Liver (tissue), 9 donors: ENCODE results near the gene ANP32A. TPM values are rescaled to one million over a fixed set of nuclear protein-coding genes. Genes with fewer than 3 reads are reported as not detected.
"Not testable (repeated sequence)": the region's sequence is repeated elsewhere in the genome, so short reads cannot be mapped to it uniquely, and the experiment has no call there.

Experiments used
- DNase-seq: peaks from one replicate; pipeline ENCODE4 v3.0.0-alpha.2; 2017; ENCODE audit warnings: low spot score
- H3K27ac ChIP-seq, 2 donors: one replicate each; pipeline ENCODE4 v1.7.0; 2013; ENCODE audit warnings: inconsistent platforms in 2 of 2, low read length in 2 of 2, control low read depth in 1 of 2, low read depth in 1 of 2, mild to moderate bottlenecking in 1 of 2
- H3K27me3 ChIP-seq, 4 donors: one replicate each; pipeline versions ENCODE4 v1.6.1 to v1.7.0; 2013; ENCODE audit warnings: low read length in 3 of 4, inconsistent platforms in 1 of 4, mild to moderate bottlenecking in 1 of 4, moderate library complexity in 1 of 4; ENCODE audit not compliant: control insufficient read depth in 4 of 4, insufficient read depth in 4 of 4
- H3K36me3 ChIP-seq, 4 donors: one replicate each; pipeline versions ENCODE4 v1.6.1 to v1.7.0; 2013; ENCODE audit warnings: low read length in 3 of 4, mild to moderate bottlenecking in 3 of 4, low read depth in 1 of 4, moderate library complexity in 1 of 4; ENCODE audit not compliant: control insufficient read depth in 4 of 4, insufficient read depth in 3 of 4
- H3K4me1 ChIP-seq, 4 donors: one replicate each; pipeline versions ENCODE4 v1.6.1 to v1.7.0; 2013; ENCODE audit warnings: low read length in 3 of 4, mild to moderate bottlenecking in 3 of 4, moderate library complexity in 1 of 4; ENCODE audit not compliant: control insufficient read depth in 4 of 4, insufficient read depth in 4 of 4
- H3K4me3 ChIP-seq, 3 donors: one replicate each; pipeline versions ENCODE4 v1.6.1 to v1.7.0; 2013; ENCODE audit warnings: low read length in 3 of 3, control low read depth in 1 of 3, low read depth in 1 of 3, mild to moderate bottlenecking in 1 of 3
- H3K9ac ChIP-seq, 2 donors: one replicate each; pipeline ENCODE4 v1.7.0; 2013; ENCODE audit warnings: low read length in 2 of 2, mild to moderate bottlenecking in 2 of 2, moderate library complexity in 2 of 2, control low read depth in 1 of 2, low read depth in 1 of 2
- H3K9me3 ChIP-seq, 4 donors: one replicate each; pipeline versions ENCODE4 v1.6.1 to v1.7.0; 2013; ENCODE audit warnings: low read length in 3 of 4; ENCODE audit not compliant: control insufficient read depth in 4 of 4
- EGR1 ChIP-seq, 2 donors: IDR thresholded peaks; 2 replicates each; pipeline ENCODE4 v1.6.1; 2016 to 2018; ENCODE audit warnings: antibody characterized with exemption in 2 of 2, low read depth in 2 of 2
- FOXA1 ChIP-seq: IDR thresholded peaks from 2 replicates; pipeline ENCODE4 v1.6.1; 2016; ENCODE audit warnings: antibody characterized with exemption
- GABPA ChIP-seq, 2 donors: IDR thresholded peaks in 1 of 2; conservative IDR thresholded peaks in 1 of 2; 2 replicates each; pipeline ENCODE4 v1.6.1; 2016; ENCODE audit warnings: antibody characterized with exemption in 2 of 2, mild to moderate bottlenecking in 1 of 2, moderate library complexity in 1 of 2
- HNF4G ChIP-seq: IDR thresholded peaks from 2 replicates; pipeline ENCODE4 v1.6.1; 2016; ENCODE audit warnings: antibody characterized with exemption
- JUND ChIP-seq, 2 donors: IDR thresholded peaks; 2 replicates each; pipeline ENCODE4 v1.6.1; 2016; ENCODE audit warnings: antibody characterized with exemption in 2 of 2
- NR2F2 ChIP-seq: IDR thresholded peaks from 2 replicates; pipeline ENCODE4 v1.6.1; 2016; ENCODE audit warnings: antibody characterized with exemption
- RAD21 ChIP-seq, 2 donors: IDR thresholded peaks; 2 replicates each; pipeline ENCODE4 v1.6.1; 2016; ENCODE audit warnings: antibody characterized with exemption in 2 of 2, mild to moderate bottlenecking in 2 of 2
- SP1 ChIP-seq: IDR thresholded peaks from 2 replicates; pipeline ENCODE4 v1.6.1; 2018; ENCODE audit warnings: antibody characterized with exemption, mild to moderate bottlenecking
- TAF1 ChIP-seq: conservative IDR thresholded peaks from 2 replicates; pipeline ENCODE4 v1.6.1; 2016; ENCODE audit warnings: antibody characterized with exemption, mild to moderate bottlenecking
- YY1 ChIP-seq: IDR thresholded peaks from 2 replicates; pipeline ENCODE4 v1.6.1; 2016; ENCODE audit warnings: antibody characterized with exemption, mild to moderate bottlenecking
- WGBS: extraction: QIAGEN DNeasy Blood & Tissue Kit; methylation state at CpG from one replicate; pipeline ENCODE4 v1.1.7; 2013; 5-methylcytosine and 5-hydroxymethylcytosine counted together
- polyA plus RNA-seq, 2 donors: library from polyadenylated mRNA; stranded (reverse) in 1 of 2; unstranded in 1 of 2; fragments of 200-250 nt in 1 of 2; fragments of >200 nt in 1 of 2; fragmentation: Nextera tagmentation in 1 of 2; extraction: Ambion mirVana in 1 of 2; gene quantifications; one replicate each; pipeline versions ENCODE4 v1.2.1 to v1.2.3, GENCODE V29; 2013 to 2015
- total RNA-seq, 2 donors: library from RNA; depleted of rRNA; stranded (reverse); fragments of >200 nt; gene quantifications; one replicate each; pipeline ENCODE4 v1.2.3, GENCODE V29; 2014
- TF ChIP-seq, protein P1 (sequence below): IDR thresholded peaks from 2 replicates; pipeline ENCODE4 v1.6.1; 2016; ENCODE audit warnings: antibody characterized with exemption
- TF ChIP-seq, protein P2 (sequence below): IDR thresholded peaks from 2 replicates; pipeline ENCODE4 v1.6.1; 2016; ENCODE audit warnings: antibody characterized with exemption
- TF ChIP-seq, protein P3 (sequence below): IDR thresholded peaks from 2 replicates; pipeline ENCODE4 v1.6.1; 2016; ENCODE audit warnings: antibody characterized with exemption
- TF ChIP-seq, protein P4 (sequence below): fragments of 150-350 bp; IDR thresholded peaks from 2 replicates; pipeline ENCODE4 v1.5.1; 2017; ENCODE audit warnings: improper control_type of control experiment, low read depth, low read length; ENCODE audit not compliant: missing input control
- TF ChIP-seq, protein P5 (sequence below): IDR thresholded peaks from 2 replicates; pipeline ENCODE4 v1.6.1; 2016; ENCODE audit warnings: antibody characterized with exemption, mild to moderate bottlenecking
- donor health status: healthy.
- donor health status: healthy.
- donor health status: healthy.
- donor health status: healthy.
- donor health status: healthy.

The ANP32A gene
- total and polyA plus RNA-seq, 4 donors, result 30.5 to 60.4 (median 39.4) TPM

DNA sequence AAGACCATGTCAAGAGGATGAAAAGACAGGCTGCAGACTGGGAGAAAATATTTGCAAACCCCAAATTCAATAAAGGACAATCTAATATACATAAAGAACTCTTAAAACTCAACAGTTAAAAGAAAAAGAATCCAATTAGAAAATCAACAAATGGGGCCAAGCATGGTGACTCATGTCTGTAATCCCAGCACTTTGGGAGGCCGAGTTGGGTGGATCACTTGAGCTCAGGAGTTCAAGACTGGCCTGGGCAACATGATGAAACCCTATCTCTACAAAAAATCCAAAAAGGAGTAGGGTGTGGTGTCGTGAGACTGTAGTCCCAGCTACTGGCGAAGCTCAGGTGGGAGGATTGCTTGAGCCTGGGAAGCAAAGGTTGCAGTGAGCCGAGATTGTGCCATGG, 57.6 kb downstream of the ANP32A start:
- 92% methylated on average over 4 of the region's 4 CpGs for WGBS
- no peak overlapping the region for H3K9ac ChIP-seq
- DNase-seq, result no peak

DNA sequence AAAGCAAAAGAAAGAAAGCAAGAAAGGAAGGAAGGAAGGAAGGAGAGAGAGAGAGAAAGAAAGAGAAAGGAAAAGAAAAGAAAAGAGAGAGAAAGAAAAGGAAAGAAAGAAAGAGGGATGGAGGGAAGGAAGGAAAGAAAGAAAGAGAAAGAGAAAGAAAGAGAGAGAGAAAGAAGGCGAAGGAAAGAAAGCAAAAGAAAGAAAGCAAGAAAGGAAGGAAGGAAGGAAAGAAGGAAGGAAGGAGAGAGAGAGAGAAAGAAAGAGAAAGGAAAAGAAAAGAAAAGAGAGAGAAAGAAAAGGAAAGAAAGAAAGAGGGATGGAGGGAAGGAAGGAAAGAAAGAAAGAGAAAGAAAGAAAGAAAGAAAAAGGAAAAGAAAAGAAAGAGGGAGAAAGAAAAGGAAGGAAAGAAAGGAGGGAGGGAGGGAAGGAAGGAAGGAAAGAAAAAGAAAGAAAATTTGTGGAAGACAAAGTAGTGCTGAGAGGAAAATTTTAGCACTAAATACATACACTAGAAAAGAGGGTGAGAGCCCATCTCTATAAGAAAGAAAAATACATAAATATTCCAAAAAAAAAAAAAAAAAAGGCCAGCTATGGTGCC, 60.6 kb downstream of the ANP32A start:
- not testable (repeated sequence) for H3K36me3 ChIP-seq, H3K4me1 ChIP-seq, H3K4me3 ChIP-seq, H3K27me3 ChIP-seq, H3K27ac ChIP-seq, H3K9me3 ChIP-seq, H3K9ac ChIP-seq, DNase-seq
- WGBS, result 98% methylated on average over 1 of the region's 1 CpG

More for the DNA sequence above, 57.6 kb downstream of the ANP32A start:
- Histone ChIP-seq H3K9me3 (no peaks in the 10 kb centered on the region), H3K4me1 (no peaks in the 10 kb centered on the region), H3K27me3 (no peaks in the 10 kb centered on the region), H3K36me3 (no peaks in the 10 kb centered on the region), H3K27ac (no peak overlapping the region), H3K4me3 (no peak overlapping the region)
- TF ChIP-seq, protein P1, sequence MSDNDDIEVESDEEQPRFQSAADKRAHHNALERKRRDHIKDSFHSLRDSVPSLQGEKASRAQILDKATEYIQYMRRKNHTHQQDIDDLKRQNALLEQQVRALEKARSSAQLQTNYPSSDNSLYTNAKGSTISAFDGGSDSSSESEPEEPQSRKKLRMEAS, result no peak
- no peak for TF ChIP-seq EGR1 (IDR thresholded peaks at IDR 0.05; ENCODE audit: low read depth in 2 of 2)
- no peak for TF ChIP-seq NR2F2

DNA sequence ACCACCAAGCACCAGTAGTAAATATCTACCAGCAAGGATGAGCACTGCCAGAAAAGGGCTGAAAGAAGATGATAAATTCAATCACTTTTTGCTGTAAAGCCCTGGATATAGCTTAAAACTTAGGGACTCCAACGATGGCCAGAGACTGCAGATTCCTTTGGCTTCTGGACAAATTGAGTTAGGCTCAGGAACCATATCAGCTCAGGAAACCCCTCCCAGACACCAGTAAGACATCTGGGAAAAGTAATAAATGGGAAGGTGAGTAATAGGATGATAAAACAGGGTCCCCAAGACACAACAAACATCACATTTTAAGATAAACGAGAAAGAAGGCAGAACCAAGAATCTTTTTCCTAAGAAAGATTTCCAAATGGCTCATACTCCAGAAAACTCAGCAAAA, 65.0 kb downstream of the ANP32A start:
- Histone ChIP-seq H3K9ac (no peak overlapping the region), H3K4me1 (no peaks in the 10 kb centered on the region), H3K27me3 (no peaks in the 10 kb centered on the region), H3K9me3 (no peaks in the 10 kb centered on the region), H3K27ac (no peak overlapping the region), H3K4me3 (no peak overlapping the region), H3K36me3 (no peaks in the 10 kb centered on the region)
- DNase-seq, result no peak
- TF ChIP-seq HNF4G, result no peak
- no peak for TF ChIP-seq FOXA1
- TF ChIP-seq, protein P2, sequence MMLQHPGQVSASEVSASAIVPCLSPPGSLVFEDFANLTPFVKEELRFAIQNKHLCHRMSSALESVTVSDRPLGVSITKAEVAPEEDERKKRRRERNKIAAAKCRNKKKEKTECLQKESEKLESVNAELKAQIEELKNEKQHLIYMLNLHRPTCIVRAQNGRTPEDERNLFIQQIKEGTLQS, result no peak
- TF ChIP-seq, protein P3, sequence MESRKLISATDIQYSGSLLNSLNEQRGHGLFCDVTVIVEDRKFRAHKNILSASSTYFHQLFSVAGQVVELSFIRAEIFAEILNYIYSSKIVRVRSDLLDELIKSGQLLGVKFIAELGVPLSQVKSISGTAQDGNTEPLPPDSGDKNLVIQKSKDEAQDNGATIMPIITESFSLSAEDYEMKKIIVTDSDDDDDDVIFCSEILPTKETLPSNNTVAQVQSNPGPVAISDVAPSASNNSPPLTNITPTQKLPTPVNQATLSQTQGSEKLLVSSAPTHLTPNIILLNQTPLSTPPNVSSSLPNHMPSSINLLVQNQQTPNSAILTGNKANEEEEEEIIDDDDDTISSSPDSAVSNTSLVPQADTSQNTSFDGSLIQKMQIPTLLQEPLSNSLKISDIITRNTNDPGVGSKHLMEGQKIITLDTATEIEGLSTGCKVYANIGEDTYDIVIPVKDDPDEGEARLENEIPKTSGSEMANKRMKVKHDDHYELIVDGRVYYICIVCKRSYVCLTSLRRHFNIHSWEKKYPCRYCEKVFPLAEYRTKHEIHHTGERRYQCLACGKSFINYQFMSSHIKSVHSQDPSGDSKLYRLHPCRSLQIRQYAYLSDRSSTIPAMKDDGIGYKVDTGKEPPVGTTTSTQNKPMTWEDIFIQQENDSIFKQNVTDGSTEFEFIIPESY, result no peak
- TF ChIP-seq, protein P1, result no peak
- TF ChIP-seq, protein P4, sequence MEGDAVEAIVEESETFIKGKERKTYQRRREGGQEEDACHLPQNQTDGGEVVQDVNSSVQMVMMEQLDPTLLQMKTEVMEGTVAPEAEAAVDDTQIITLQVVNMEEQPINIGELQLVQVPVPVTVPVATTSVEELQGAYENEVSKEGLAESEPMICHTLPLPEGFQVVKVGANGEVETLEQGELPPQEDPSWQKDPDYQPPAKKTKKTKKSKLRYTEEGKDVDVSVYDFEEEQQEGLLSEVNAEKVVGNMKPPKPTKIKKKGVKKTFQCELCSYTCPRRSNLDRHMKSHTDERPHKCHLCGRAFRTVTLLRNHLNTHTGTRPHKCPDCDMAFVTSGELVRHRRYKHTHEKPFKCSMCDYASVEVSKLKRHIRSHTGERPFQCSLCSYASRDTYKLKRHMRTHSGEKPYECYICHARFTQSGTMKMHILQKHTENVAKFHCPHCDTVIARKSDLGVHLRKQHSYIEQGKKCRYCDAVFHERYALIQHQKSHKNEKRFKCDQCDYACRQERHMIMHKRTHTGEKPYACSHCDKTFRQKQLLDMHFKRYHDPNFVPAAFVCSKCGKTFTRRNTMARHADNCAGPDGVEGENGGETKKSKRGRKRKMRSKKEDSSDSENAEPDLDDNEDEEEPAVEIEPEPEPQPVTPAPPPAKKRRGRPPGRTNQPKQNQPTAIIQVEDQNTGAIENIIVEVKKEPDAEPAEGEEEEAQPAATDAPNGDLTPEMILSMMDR, result no peak
- no peak for TF ChIP-seq RAD21 (IDR thresholded peaks at IDR 0.05)
- no peak for TF ChIP-seq NR2F2
- no peak for TF ChIP-seq SP1
- no peak for TF ChIP-seq JUND (IDR thresholded peaks at IDR 0.05)
- TF ChIP-seq YY1, result no peak
- no peak for TF ChIP-seq GABPA (IDR thresholded peaks at IDR 0.05 in 1 of 2, conservative IDR thresholded peaks at IDR 0.05 in 1 of 2)
- TF ChIP-seq, protein P5, sequence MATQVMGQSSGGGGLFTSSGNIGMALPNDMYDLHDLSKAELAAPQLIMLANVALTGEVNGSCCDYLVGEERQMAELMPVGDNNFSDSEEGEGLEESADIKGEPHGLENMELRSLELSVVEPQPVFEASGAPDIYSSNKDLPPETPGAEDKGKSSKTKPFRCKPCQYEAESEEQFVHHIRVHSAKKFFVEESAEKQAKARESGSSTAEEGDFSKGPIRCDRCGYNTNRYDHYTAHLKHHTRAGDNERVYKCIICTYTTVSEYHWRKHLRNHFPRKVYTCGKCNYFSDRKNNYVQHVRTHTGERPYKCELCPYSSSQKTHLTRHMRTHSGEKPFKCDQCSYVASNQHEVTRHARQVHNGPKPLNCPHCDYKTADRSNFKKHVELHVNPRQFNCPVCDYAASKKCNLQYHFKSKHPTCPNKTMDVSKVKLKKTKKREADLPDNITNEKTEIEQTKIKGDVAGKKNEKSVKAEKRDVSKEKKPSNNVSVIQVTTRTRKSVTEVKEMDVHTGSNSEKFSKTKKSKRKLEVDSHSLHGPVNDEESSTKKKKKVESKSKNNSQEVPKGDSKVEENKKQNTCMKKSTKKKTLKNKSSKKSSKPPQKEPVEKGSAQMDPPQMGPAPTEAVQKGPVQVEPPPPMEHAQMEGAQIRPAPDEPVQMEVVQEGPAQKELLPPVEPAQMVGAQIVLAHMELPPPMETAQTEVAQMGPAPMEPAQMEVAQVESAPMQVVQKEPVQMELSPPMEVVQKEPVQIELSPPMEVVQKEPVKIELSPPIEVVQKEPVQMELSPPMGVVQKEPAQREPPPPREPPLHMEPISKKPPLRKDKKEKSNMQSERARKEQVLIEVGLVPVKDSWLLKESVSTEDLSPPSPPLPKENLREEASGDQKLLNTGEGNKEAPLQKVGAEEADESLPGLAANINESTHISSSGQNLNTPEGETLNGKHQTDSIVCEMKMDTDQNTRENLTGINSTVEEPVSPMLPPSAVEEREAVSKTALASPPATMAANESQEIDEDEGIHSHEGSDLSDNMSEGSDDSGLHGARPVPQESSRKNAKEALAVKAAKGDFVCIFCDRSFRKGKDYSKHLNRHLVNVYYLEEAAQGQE, result no peak
- TF ChIP-seq TAF1, result no peak
- WGBS, result 61% methylated on average over 2 of the region's 2 CpGs
